Smooth muscle cell (in vitro differentiated cells): ENCODE measurements around the gene EFCAB6. TPM values are rescaled to one million over a fixed set of nuclear protein-coding genes. Genes with fewer than 3 reads are reported as not detected.

Experiments used
- DNase-seq: peaks from one replicate; lab custom pipeline; 2025; ENCODE audit not compliant: unreplicated experiment; lab: John Stamatoyannopoulos, UW
- H2AFZ ChIP-seq: fragments of 200-600 bp; sonication (generic); 2 replicates; pipeline ENCODE4 v1.6.0; 2016; ENCODE audit warnings: antibody characterized with exemption, low read depth, mild to moderate bottlenecking
- H3F3A ChIP-seq: fragments of 200-600 bp; sonication (generic); 2 replicates; pipeline ENCODE4 v1.6.0; 2017; ENCODE audit warnings: antibody characterized with exemption, low read depth
- H3K27ac ChIP-seq: fragments of 200-600 bp; sonication (generic); 2 replicates; pipeline ENCODE4 v1.5.1; 2016; ENCODE audit warnings: low read depth, mild to moderate bottlenecking
- H3K27me3 ChIP-seq: fragments of 200-600 bp; sonication (generic); 2 replicates; pipeline ENCODE4 v1.6.1; 2016; ENCODE audit warnings: low read depth, mild to moderate bottlenecking
- H3K36me3 ChIP-seq: fragments of 200-600 bp; sonication (generic); 2 replicates; pipeline ENCODE4 v1.5.1; 2016; ENCODE audit warnings: low read depth
- H3K4me1 ChIP-seq: fragments of 200-600 bp; sonication (generic); 2 replicates; pipeline ENCODE4 v1.5.1; 2016; ENCODE audit warnings: low read depth
- H3K4me2 ChIP-seq: fragments of 200-600 bp; sonication (generic); 2 replicates; pipeline ENCODE4 v1.6.0; 2016; ENCODE audit warnings: mild to moderate bottlenecking
- H3K4me3 ChIP-seq: fragments of 200-600 bp; sonication (generic); 2 replicates; pipeline ENCODE4 v1.5.1; 2016; ENCODE audit warnings: mild to moderate bottlenecking
- H3K79me2 ChIP-seq: fragments of 200-600 bp; sonication (generic); 2 replicates; pipeline ENCODE4 v1.6.0; 2016; ENCODE audit warnings: low read depth, mild to moderate bottlenecking
- H3K9ac ChIP-seq: fragments of 200-600 bp; sonication (generic); 2 replicates; pipeline ENCODE4 v1.6.0; 2016; ENCODE audit warnings: low read depth
- H3K9me3 ChIP-seq: fragments of 200-600 bp; sonication (generic); replicated peaks from 2 replicates; pipeline ENCODE4 v1.5.1; 2016; ENCODE audit warnings: low read depth
- H4K20me1 ChIP-seq: fragments of 200-600 bp; sonication (generic); 2 replicates; pipeline ENCODE4 v1.6.0; 2016; ENCODE audit warnings: low read depth
- CTCF ChIP-seq: fragments of 200-600 bp; sonication (generic); IDR thresholded peaks from 2 replicates; pipeline ENCODE4 v1.5.1; 2017; ENCODE audit warnings: borderline replicate concordance, mild to moderate bottlenecking, antibody characterized with exemption; ENCODE audit not compliant: insufficient read depth, poor library complexity, severe bottlenecking
- WGBS: methylation state at CpG from one replicate; pipeline ENCODE4 v1.1.7; 2016; ENCODE audit warnings: low lambda C conversion rate; 5-methylcytosine and 5-hydroxymethylcytosine counted together
- polyA plus RNA-seq: library from polyadenylated mRNA; unstranded; fragments of >200 nt; fragmentation: Nextera tagmentation; extraction: Ambion mirVana; gene quantifications from 2 replicates; pipeline ENCODE4 v1.2.1, GENCODE V29; 2016
- total RNA-seq: library from RNA; depleted of rRNA; stranded (reverse); fragments of >200 nt; gene quantifications from 2 replicates; pipeline ENCODE4 v1.2.3, GENCODE V29; 2014

Gene EFCAB6
- total and polyA plus RNA-seq, 2 experiments from 2014 or later, result 0.80 to 2.9 TPM

GRCh38 chr22:43860126-43860525 is 48.0 kb upstream of the EFCAB6 start:
- Histone ChIP-seq H3K4me2 (no peak overlapping the region), H3K27me3 (no peaks in the 10 kb centered on the region), H3K36me3 (no peaks in the 10 kb centered on the region), H3F3A (no peaks in the 10 kb centered on the region), H3K9ac (no peak overlapping the region), H3K27ac (no peak overlapping the region), H2AFZ (no peak overlapping the region), H3K4me1 (no peaks in the 10 kb centered on the region), H4K20me1 (peaks cover 23% of the 10 kb centered on the region), H3K4me3 (no peak overlapping the region), H3K9me3 (no peaks in the 10 kb centered on the region), H3K79me2 (no peaks in the 10 kb centered on the region)
- 93% methylated on average over 11 of the region's 11 CpGs for WGBS
- no peak for DNase-seq
- TF ChIP-seq CTCF, result no peak

GRCh38 chr22:43859621-43860020 is 47.5 kb upstream of the EFCAB6 start:
- Histone ChIP-seq H4K20me1 (peaks cover 28% of the 10 kb centered on the region), H3K9ac (no peak overlapping the region), H3K27ac (no peak overlapping the region), H3K4me3 (no peak overlapping the region), H3K4me1 (no peaks in the 10 kb centered on the region), H3K36me3 (no peaks in the 10 kb centered on the region), H3K79me2 (no peaks in the 10 kb centered on the region), H2AFZ (no peak overlapping the region), H3K9me3 (no peaks in the 10 kb centered on the region), H3K4me2 (no peak overlapping the region), H3F3A (no peaks in the 10 kb centered on the region), H3K27me3 (no peaks in the 10 kb centered on the region)
- 91% methylated on average over 14 of the region's 14 CpGs for WGBS
- TF ChIP-seq CTCF, result no peak
- DNase-seq, result no peak

DNA sequence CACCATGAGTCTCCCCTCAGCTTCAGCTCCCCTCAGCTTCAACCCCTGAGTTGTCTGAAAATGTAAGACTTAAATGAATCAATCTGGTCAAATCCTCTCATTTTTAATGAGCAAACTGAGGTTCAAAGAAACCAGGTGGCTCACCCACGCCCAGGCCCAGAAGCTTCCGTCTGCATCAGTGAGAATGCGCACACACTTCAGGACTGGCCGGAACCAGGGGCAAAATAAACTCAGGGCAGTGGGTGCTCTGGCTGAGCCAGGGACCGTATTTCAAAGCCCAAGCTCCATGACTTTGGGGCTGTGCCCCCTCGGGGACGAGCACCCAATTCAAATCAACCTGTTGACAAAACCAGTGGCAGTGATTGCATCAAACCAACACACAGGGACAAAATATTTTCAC is 47.1 kb upstream of the EFCAB6 start:
- no peak overlapping the region for H3K4me2 ChIP-seq
- no peak overlapping the region for H3K9ac ChIP-seq
- no peaks in the 10 kb centered on the region for H3F3A ChIP-seq
- no peak for DNase-seq
- H3K27ac ChIP-seq, result no peak overlapping the region
- H3K27me3 ChIP-seq, result no peaks in the 10 kb centered on the region
- 95% methylated on average over 7 of the region's 7 CpGs for WGBS
- peaks cover 32% of the 10 kb centered on the region for H4K20me1 ChIP-seq
- no peaks in the 10 kb centered on the region for H3K36me3 ChIP-seq
- no peak for TF ChIP-seq CTCF
- H3K4me3 ChIP-seq, result no peak overlapping the region
- no peaks in the 10 kb centered on the region for H3K9me3 ChIP-seq
- no peak overlapping the region for H2AFZ ChIP-seq
- no peaks in the 10 kb centered on the region for H3K4me1 ChIP-seq
- no peaks in the 10 kb centered on the region for H3K79me2 ChIP-seq

DNA sequence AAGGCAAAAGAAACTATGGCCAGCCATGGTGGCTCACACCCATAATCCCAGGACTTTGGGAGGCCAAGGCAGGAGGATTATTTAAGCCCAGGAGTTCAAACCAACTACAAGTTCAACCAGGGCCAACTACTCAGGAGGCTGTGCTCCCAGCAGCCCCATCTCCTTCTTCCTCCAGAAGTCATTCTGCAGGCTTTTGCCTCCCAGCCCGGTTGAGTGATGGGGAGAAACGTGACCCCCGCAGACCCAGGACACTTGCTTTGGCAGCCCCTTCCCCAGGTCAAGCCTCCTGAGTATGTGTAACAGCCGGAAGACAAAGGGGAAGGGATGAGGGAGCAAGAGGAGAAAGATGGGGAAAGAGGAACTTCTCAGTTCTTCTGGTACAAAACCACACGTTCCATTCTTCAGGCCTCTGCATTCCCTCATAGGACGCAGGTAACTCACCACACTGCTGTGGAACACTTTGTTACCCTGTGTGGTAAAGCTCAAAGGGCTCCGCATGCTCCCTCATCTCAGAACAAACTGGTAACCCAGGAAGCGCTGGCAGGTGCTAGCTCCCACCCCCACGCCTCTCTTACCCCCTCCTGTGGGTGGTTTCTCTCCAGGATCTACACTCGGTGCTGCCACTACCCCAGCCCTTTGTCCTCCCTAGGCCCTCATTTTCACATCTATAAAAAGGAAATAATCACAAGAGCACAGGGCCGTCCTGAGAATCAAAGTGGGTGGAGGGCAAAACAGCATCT is 46.2 kb upstream of the EFCAB6 start:
- WGBS, result 82% methylated on average over 11 of the region's 11 CpGs
- no peaks in the 10 kb centered on the region for H3K4me1 ChIP-seq

More for the DNA sequence above, 46.2 kb upstream of the EFCAB6 start:
- no peak for TF ChIP-seq CTCF
- Histone ChIP-seq H3K9me3 (no peaks in the 10 kb centered on the region), H3K27me3 (no peaks in the 10 kb centered on the region), H3K9ac (no peak overlapping the region), H4K20me1 (peaks cover 39% of the 10 kb centered on the region), H3K79me2 (no peaks in the 10 kb centered on the region), H3F3A (no peaks in the 10 kb centered on the region), H3K36me3 (no peaks in the 10 kb centered on the region), H3K4me3 (no peak overlapping the region), H2AFZ (no peak overlapping the region), H3K4me2 (no peak overlapping the region), H3K27ac (no peak overlapping the region)
- no peak for DNase-seq
